GM12891 (cell line): Measurements from ENCODE around the gene CTNND2.

Source experiments
- POLR2A ChIP-seq: IDR thresholded peaks from 2 replicates; pipeline ENCODE4 v1.6.1; 2011; ENCODE audit warnings: low read depth, low read length, control low read depth
- POLR2AphosphoS5 ChIP-seq: IDR thresholded peaks from 2 replicates; pipeline ENCODE4 v1.6.1; 2011; ENCODE audit warnings: low read depth, low read length, control low read depth
- TAF1 ChIP-seq: IDR thresholded peaks from 2 replicates; pipeline ENCODE4 v1.6.1; 2011; ENCODE audit warnings: low read depth, low read length, control low read depth

- TF ChIP-seq POLR2A, result no peak
- no peak for TF ChIP-seq POLR2AphosphoS5
- no peak for TF ChIP-seq TAF1
Measured at GRCh38 chr5:11069041-11069440, 835.2 kb downstream of the CTNND2 start.
